K562 (cell line): Measurements from ENCODE around the gene CHMP1A. TPM values are rescaled to one million over a fixed set of nuclear protein-coding genes. Genes with fewer than 3 reads are reported as not detected.

Experiments used
- ATAC-seq: fragments of 200-7000 bp; cut with Tn5 transposase; 3 replicates; pipeline ENCODE4 v1.9.1; 2020; ENCODE audit warnings: moderate library complexity
- BruUV-seq: library from RNA; stranded (reverse); fragments of 400-500 nt; replicated peaks from 2 replicates; lab custom pipeline; 2021; lab: Mats Ljungman, UMichigan
- CTCF ChIA-PET: fragments of 300-600 bp; formaldehyde crosslinking; extraction: SDS; loops from one replicate; lab custom pipeline; 2021; ENCODE audit warnings: low intra/inter-chr PET ratio; lab: Yijun Ruan, JAX
- POLR2A ChIA-PET: fragments of 300-600, 350-650 bp; sonication (Branson Sonifier 250); formaldehyde crosslinking; extraction: SDS; loops from one replicate; lab custom pipeline; 2021; ENCODE audit warnings: antibody characterized with exemption, inconsistent platforms; lab: Yijun Ruan, JAX
- DNase-seq, 4 experiments: peaks; one replicate each; pipeline versions ENCODE4 v3.0.0 to v3.0.0-alpha.2; 2011 to 2018; ENCODE audit warnings: low spot score in 3 of 4, mixed read lengths in 3 of 4; ENCODE audit errors: extremely low read depth in 1 of 4
- FAIRE-seq: peaks from 2 replicates; lab custom pipeline; 2011; peaks lifted over from hg19 to GRCh38; lab: Jason Lieb, UNC
- H2AFZ ChIP-seq: 2 replicates; pipeline ENCODE4 v1.6.0; 2011; ENCODE audit warnings: low read depth, low read length, control low read depth, inconsistent platforms
- H3K27ac ChIP-seq: fragments of 200-600 bp; 3 replicates; pipeline ENCODE4 v1.8.0; 2011; ENCODE audit warnings: low read depth, mild to moderate bottlenecking, control low read depth, inconsistent platforms, low read length, moderate library complexity, mixed read lengths; ENCODE audit errors: extremely low read depth
- H3K27me3 ChIP-seq, 2 experiments: fragments of 300-600 bp in 1 of 2; 2 replicates in 1 of 2; 3 replicates in 1 of 2; pipeline versions ENCODE4 v1.6.0 to v1.8.0; 2011; ENCODE audit warnings: inconsistent platforms in 2 of 2, low read length in 2 of 2, mild to moderate bottlenecking in 1 of 2, mixed read lengths in 1 of 2, moderate library complexity in 1 of 2; ENCODE audit not compliant: control insufficient read depth in 2 of 2, insufficient read depth in 2 of 2
- H3K36me3 ChIP-seq: fragments of 300-600 bp; 3 replicates; pipeline ENCODE4 v1.8.0; 2011; ENCODE audit warnings: mild to moderate bottlenecking, low read length, inconsistent platforms; ENCODE audit not compliant: control insufficient read depth, insufficient read depth
- H3K4me1 ChIP-seq, 2 experiments: fragments of 200-600 bp in 1 of 2; replicated peaks in 1 of 2; 2 replicates in 1 of 2; 3 replicates in 1 of 2; pipeline versions ENCODE4 v1.5.1 to v1.8.0; 2011; ENCODE audit warnings: inconsistent platforms in 2 of 2, low read length in 2 of 2, mild to moderate bottlenecking in 1 of 2, mixed read lengths in 1 of 2, moderate library complexity in 1 of 2; ENCODE audit not compliant: control insufficient read depth in 2 of 2, insufficient read depth in 2 of 2
- H3K4me2 ChIP-seq: 2 replicates; pipeline ENCODE4 v1.6.1; 2011; ENCODE audit warnings: low read length, control low read depth, inconsistent platforms, mixed read lengths; ENCODE audit not compliant: insufficient read depth
- H3K4me3 ChIP-seq: fragments of 200-600 bp; sonication (generic), shearing (Covaris generic); 2 replicates; pipeline ENCODE4 v1.5.1; 2016; ENCODE audit warnings: control low read depth, inconsistent platforms
- H3K79me2 ChIP-seq: fragments of 200-600 bp; 3 replicates; pipeline ENCODE4 v1.8.0; 2011; ENCODE audit warnings: low read length, inconsistent platforms; ENCODE audit not compliant: control insufficient read depth, insufficient read depth
- H3K9ac ChIP-seq, 2 experiments: 2 replicates each; pipeline versions ENCODE4 v1.6.0 to v1.6.1; 2011; ENCODE audit warnings: low read depth in 2 of 2, low read length in 2 of 2, control low read depth in 1 of 2, inconsistent platforms in 1 of 2, mild to moderate bottlenecking in 1 of 2, mixed read lengths in 1 of 2; ENCODE audit not compliant: insufficient read depth in 1 of 2
- H3K9me1 ChIP-seq: one replicate; pipeline ENCODE4 v1.6.0; 2011; ENCODE audit warnings: inconsistent platforms, mild to moderate bottlenecking, low read length, moderate library complexity; ENCODE audit not compliant: control insufficient read depth, insufficient read depth
- H3K9me3 ChIP-seq: replicated peaks from 2 replicates; pipeline ENCODE4 v1.5.1; 2011; ENCODE audit warnings: low read depth, low read length, inconsistent platforms; ENCODE audit not compliant: control insufficient read depth, insufficient read depth
- H4K20me1 ChIP-seq: replicated peaks from 2 replicates; pipeline ENCODE4 v1.6.1; 2011; ENCODE audit warnings: low read length, inconsistent platforms, mixed read lengths; ENCODE audit not compliant: control insufficient read depth, insufficient read depth
- CAMTA2 ChIP-seq: fragments of 250-450 bp; sonication (Bioruptor Pico); conservative IDR thresholded peaks from 2 replicates; pipeline ENCODE4 v1.5.1; 2022
- EGR1 ChIP-seq: fragments of 450-650 bp; conservative IDR thresholded peaks from 2 replicates; pipeline ENCODE4 v1.6.1; 2017; ENCODE audit warnings: mild to moderate bottlenecking
- GATA2 ChIP-seq: sonication (generic); formaldehyde crosslinking; IDR thresholded peaks from 2 replicates; pipeline ENCODE4 v1.4.0; 2020; ENCODE audit warnings: mild to moderate bottlenecking, missing genetic modification reagents
- MTA2 ChIP-seq: fragments of 450-650 bp; IDR thresholded peaks from 2 replicates; pipeline ENCODE4 v1.6.1; 2016; ENCODE audit warnings: low read depth
- NFRKB ChIP-seq: fragments of 450-650 bp; IDR thresholded peaks from 2 replicates; pipeline ENCODE4 v1.6.1; 2016; ENCODE audit warnings: low read depth
- PCBP1 ChIP-seq: fragments of 200-400 bp; formaldehyde crosslinking; IDR thresholded peaks from 2 replicates; pipeline ENCODE4 v1.6.1; 2018; ENCODE audit warnings: mild to moderate bottlenecking, low read depth, low read length; ENCODE audit not compliant: poor library complexity, severe bottlenecking
- POLR3G ChIP-seq: IDR thresholded peaks from 2 replicates; pipeline ENCODE4 v1.6.1; 2011; ENCODE audit not compliant: insufficient read length, insufficient replicate concordance; ENCODE audit errors: extremely low read depth
- RAD21 ChIP-seq, 2 experiments: fragments of 250-450 bp in 1 of 2; fragments of 450-650 bp in 1 of 2; sonication (Bioruptor Pico) in 1 of 2; formaldehyde crosslinking in 1 of 2; IDR thresholded peaks in 1 of 2; conservative IDR thresholded peaks in 1 of 2; 2 replicates each; pipeline versions ENCODE4 v1.4.0 to v1.8.0; 2020 to 2022; ENCODE audit warnings: mild to moderate bottlenecking in 2 of 2, moderate library complexity in 1 of 2
- ZEB2 ChIP-seq: fragments of 450-650 bp; IDR thresholded peaks from 2 replicates; pipeline ENCODE4 v1.6.1; 2016
- ZNF324 ChIP-seq: fragments of 250-450 bp; sonication (Bioruptor Pico); IDR thresholded peaks from 2 replicates; pipeline ENCODE4 v1.4.0; 2020; ENCODE audit warnings: mild to moderate bottlenecking
- WGBS: fragments of 100-300 bp; shearing (Covaris generic); methylation state at CpG from one replicate; pipeline ENCODE4 v1.1.6; 2016; ENCODE audit warnings: low coverage, mixed read lengths; ENCODE audit not compliant: insufficient coverage; ENCODE audit errors: missing lambda C conversion rate; 5-methylcytosine and 5-hydroxymethylcytosine counted together
- in situ Hi-C: fragments of 300-500 bp; cut with MboI; formaldehyde crosslinking; loops from 4 replicates; pipeline ENCODE4 v1.15.0; 2018; ENCODE audit warnings: inconsistent platforms, mixed read lengths
- intact Hi-C: fragments of 100-400 bp; cut with micrococcal nuclease; formaldehyde crosslinking; loops from 2 replicates; pipeline ENCODE4 v1.14.2; 2022
- polyA plus RNA-seq, 8 experiments: library from polyadenylated mRNA; depleted of rRNA in 4 of 8; stranded (reverse) in 5 of 8; unstranded in 3 of 8; fragments of >200 nt; fragmentation: Nextera tagmentation in 2 of 8; fragmentation: Illumina TruSeq in 1 of 8; extraction: Ambion mirVana in 2 of 8; extraction: Trizol in 1 of 8; gene quantifications; 2 replicates each; pipeline versions ENCODE4 v1.2.1 to v1.2.3, GENCODE V29; 2011 to 2014; ENCODE audit warnings: inconsistent platforms in 1 of 8, missing spikeins in 1 of 8
- total RNA-seq, 7 experiments: library from RNA; depleted of rRNA in 6 of 7; stranded (reverse); fragments of >200 nt in 6 of 7; fragmentation: Illumina TruSeq in 2 of 7; extraction: Trizol in 2 of 7; gene quantifications; 2 replicates each; pipeline versions ENCODE4 v1.2.1 to v1.2.3, GENCODE V29; 2011 to 2021; ENCODE audit warnings: low replicate concordance in 1 of 7
- TF ChIP-seq, protein P1 (sequence below): fragments of 150-350 bp; conservative IDR thresholded peaks from 2 replicates; pipeline ENCODE4 v1.6.1; 2014; ENCODE audit warnings: low read length

The CHMP1A gene
- total and polyA plus RNA-seq, 9 of the 15 experiments (the other 6 are each of a cell fraction or from before 2014, with no cell fraction given): 0.83 to 79.9 (median 45.2) TPM

DNA sequence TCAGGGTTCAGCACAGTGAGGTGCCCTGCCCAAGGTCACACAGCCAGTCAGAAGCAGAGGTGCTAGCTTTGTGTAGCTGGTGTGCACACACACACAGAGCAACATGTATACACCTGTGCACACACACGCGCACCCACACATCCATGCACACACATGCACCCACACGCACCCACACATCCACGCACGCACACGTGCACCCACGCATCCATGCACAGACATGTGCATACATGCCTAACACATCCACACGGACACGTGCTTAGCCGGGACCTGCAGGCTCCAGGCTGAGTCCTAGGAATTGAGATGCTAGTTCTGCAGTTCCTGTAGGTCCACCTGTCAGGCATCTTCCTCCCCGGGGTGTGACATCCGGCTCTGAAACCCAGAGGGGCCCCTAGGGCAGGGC lies 57.1 kb downstream of the CHMP1A start (continued):
- TF ChIP-seq PCBP1 (no peak), ZEB2 (no peak), EGR1 (peak; percentile 29; the same call in 1 of the 2 replicates)

DNA sequence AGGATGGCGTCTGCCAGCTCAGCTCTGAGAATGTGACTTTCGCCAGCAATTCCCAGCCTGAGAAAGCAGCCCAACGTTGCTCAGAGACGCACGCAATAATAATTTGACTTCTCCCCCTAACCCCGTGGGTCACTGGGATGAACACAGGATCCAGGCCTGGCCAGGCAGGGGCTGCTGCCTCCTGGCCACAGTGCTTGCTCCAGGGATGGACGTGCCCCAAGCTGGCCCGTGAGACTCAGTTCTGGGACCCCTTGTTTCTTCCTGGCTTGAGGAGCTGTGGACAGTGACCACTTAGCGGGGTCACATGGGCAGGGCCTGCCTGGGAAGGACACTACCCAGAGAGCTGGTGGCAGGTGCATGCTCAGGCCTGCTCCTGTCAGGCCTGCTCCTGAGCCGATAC lies 57.6 kb downstream of the CHMP1A start:
- FAIRE-seq (no peak), DNase-seq (no peak)
- peak overlapping the region in 1 of 2 experiments; percentile 67; a peak in 1 of 4 replicates for H3K9ac ChIP-seq
- in situ Hi-C loops: loop anchor here (10.0 kb wide), 1 partner anchor 265 kb away; no protein-coding TSS in a partner anchor
- H3K36me3 ChIP-seq: peaks cover 12% of the 10 kb centered on the region; the same call in 2 of the 3 replicates
- BruUV-seq: no TSS peak
- TF ChIP-seq, protein P1, sequence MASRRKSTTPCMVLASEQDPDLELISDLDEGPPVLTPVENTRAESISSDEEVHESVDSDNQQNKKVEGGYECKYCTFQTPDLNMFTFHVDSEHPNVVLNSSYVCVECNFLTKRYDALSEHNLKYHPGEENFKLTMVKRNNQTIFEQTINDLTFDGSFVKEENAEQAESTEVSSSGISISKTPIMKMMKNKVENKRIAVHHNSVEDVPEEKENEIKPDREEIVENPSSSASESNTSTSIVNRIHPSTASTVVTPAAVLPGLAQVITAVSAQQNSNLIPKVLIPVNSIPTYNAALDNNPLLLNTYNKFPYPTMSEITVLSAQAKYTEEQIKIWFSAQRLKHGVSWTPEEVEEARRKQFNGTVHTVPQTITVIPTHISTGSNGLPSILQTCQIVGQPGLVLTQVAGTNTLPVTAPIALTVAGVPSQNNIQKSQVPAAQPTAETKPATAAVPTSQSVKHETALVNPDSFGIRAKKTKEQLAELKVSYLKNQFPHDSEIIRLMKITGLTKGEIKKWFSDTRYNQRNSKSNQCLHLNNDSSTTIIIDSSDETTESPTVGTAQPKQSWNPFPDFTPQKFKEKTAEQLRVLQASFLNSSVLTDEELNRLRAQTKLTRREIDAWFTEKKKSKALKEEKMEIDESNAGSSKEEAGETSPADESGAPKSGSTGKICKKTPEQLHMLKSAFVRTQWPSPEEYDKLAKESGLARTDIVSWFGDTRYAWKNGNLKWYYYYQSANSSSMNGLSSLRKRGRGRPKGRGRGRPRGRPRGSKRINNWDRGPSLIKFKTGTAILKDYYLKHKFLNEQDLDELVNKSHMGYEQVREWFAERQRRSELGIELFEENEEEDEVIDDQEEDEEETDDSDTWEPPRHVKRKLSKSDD: no peak
- TF ChIP-seq CAMTA2 (CRISPR knock-in tag) (no peak), NFRKB (no peak), ZNF324 (CRISPR knock-in tag) (no peak), GATA2 (peak; percentile 17; the same call in 1 of the 2 replicates), MTA2 (no peak), POLR3G (no peak), RAD21 (CRISPR knock-in tag; conservative IDR thresholded peaks at IDR 0.05 in 1 of 2, IDR thresholded peaks at IDR 0.05 in 1 of 2) (no peak)
- TF ChIP-seq, all 486 proteins: peak for 1
- ATAC-seq: no peak
- 0 out of 2 replicates have a peak, but pooled peaks cover 5% of the 10 kb centered on the region for H4K20me1 ChIP-seq
- CTCF ChIA-PET: no interaction called here
- 49% methylated on average over 10 of the region's 10 CpGs for WGBS
- no peaks in the 10 kb centered on the region for H3K9me1 ChIP-seq
- H3K4me2 ChIP-seq: no peak overlapping the region
- no peaks in the 10 kb centered on the region for H3K9me3 ChIP-seq
- intact Hi-C loops: loop anchor here (5.0 kb wide), 1 partner anchor 37 kb away; no protein-coding TSS in a partner anchor
- H3K4me3 ChIP-seq: no peak overlapping the region
- peaks cover 0 to 62% of the 10 kb centered on the region in 2 experiments; a peak in 3 of 5 replicates for H3K4me1 ChIP-seq
- POLR2A ChIA-PET: interaction anchor here (1.0 to 2.1 kb wide), 3 partner anchors 10 to 57 kb away, joined by 3 to 5 read pairs (median 4); partner anchors contain the start of genes CHMP1A and SPATA33
- H2AFZ ChIP-seq: no peak overlapping the region
- no peak overlapping the region for H3K27ac ChIP-seq
- no peaks in the 10 kb centered on the region for H3K79me2 ChIP-seq
- no peaks in the 10 kb centered on the region for H3K27me3 ChIP-seq
